ENCODE measurements around the gene DCAF6. TPM values are rescaled to one million over a fixed set of nuclear protein-coding genes. Genes with fewer than 3 reads are reported as not detected.

DCAF6 gene
- total and polyA plus RNA-seq, 5 donors, result 124 to 192 (median 175) TPM

DNA sequence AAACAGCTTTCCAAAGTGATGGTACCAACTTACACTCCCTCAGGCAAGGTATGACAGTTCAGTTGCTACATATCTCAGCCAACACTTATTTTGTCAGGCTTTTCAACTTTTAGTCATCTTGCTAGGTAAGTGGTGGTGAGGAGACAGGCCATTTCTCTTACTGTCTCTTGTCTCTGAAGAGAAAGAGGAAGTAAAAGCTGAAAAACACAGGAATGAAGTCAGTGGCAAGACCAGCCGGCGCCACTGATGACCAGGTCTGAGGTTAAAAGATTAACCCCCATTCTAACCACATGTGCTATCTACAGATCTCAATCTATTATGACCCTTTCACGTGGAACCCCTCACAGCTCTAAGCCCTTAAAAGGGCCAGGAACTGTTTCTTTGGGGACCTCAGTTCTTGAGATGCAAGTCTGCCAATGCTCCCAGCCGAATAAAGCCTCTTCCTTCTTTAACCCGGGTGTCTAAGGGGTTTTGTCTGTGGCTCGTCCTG is 26.7 kb upstream of the DCAF6 start:
- no peak overlapping the region for H3K4me3 ChIP-seq (ENCODE audit: low read length)
- H3K4me1 ChIP-seq (ENCODE audit: control insufficient read depth, insufficient read depth, low read length), result peaks cover 2% of the 10 kb centered on the region
- H3K27me3 ChIP-seq (ENCODE audit: control insufficient read depth, insufficient read depth), result no peaks in the 10 kb centered on the region
- intact Hi-C loops (cut with DNase I), result no loop called here
- H3K27ac ChIP-seq (ENCODE audit: low read length), result no peak overlapping the region
- no peaks in the 10 kb centered on the region for H3K9me3 ChIP-seq (ENCODE audit: control insufficient read depth, low read length)
- WGBS, result 84% methylated on average over 6 of the region's 6 CpGs
- ATAC-seq (no peak), DNase-seq (no peak)

DNA sequence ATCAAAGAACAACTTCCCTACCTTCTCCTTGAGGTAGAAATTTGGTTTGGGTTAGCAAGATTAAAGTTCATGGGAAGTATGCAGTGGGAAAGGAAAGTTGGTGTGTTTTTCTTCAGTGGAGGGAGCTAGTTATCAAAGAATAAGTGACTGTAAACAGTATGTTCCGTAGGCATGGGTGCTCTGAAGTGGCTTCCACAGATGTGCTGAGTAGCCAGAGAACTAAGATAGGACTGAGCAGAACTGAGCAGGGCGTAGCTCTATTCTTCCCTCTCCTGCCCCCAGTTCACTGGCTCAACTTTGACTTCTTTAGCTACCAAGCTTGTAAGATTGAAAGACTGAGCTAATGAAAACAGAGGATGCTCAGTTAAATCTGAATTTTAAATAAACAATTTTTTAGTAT is 26.0 kb upstream of the DCAF6 start:
- DNase-seq (no peak), ATAC-seq (peak; percentile 55 to 84)
- H3K27ac ChIP-seq (ENCODE audit: low read length), result no peak overlapping the region
- 57% methylated on average over 2 of the region's 2 CpGs for WGBS
- H3K9me3 ChIP-seq (ENCODE audit: control insufficient read depth, low read length), result no peaks in the 10 kb centered on the region
- intact Hi-C loops (cut with DNase I), result no loop called here
- H3K4me3 ChIP-seq (ENCODE audit: low read length), result no peak overlapping the region
- H3K27me3 ChIP-seq (ENCODE audit: control insufficient read depth, insufficient read depth), result no peaks in the 10 kb centered on the region
- peaks cover 2% of the 10 kb centered on the region for H3K4me1 ChIP-seq (ENCODE audit: control insufficient read depth, insufficient read depth, low read length)

- Histone ChIP-seq H3K4me1 (ENCODE audit: control insufficient read depth, insufficient read depth, low read length) (peaks cover 2% of the 10 kb centered on the region), H3K27me3 (ENCODE audit: control insufficient read depth, insufficient read depth) (no peaks in the 10 kb centered on the region), H3K4me3 (ENCODE audit: low read length) (no peak overlapping the region), H3K9me3 (ENCODE audit: control insufficient read depth, low read length) (no peaks in the 10 kb centered on the region), H3K27ac (ENCODE audit: low read length) (no peak overlapping the region)
- ATAC-seq (no peak), DNase-seq (no peak)
- intact Hi-C loops (cut with DNase I), result no loop called here
- WGBS, result 72% methylated on average over 8 of the region's 8 CpGs
Measured at GRCh38 chr1:167911413-167911812, 25.1 kb upstream of the DCAF6 start.

- Histone ChIP-seq H3K9me3 (ENCODE audit: control insufficient read depth, low read length) (no peaks in the 10 kb centered on the region), H3K4me3 (ENCODE audit: low read length) (no peak overlapping the region), H3K27me3 (ENCODE audit: control insufficient read depth, insufficient read depth) (no peaks in the 10 kb centered on the region), H3K4me1 (ENCODE audit: control insufficient read depth, insufficient read depth, low read length) (peaks cover 2% of the 10 kb centered on the region), H3K27ac (ENCODE audit: low read length) (no peak overlapping the region)
- WGBS, result 79% methylated on average over 7 of the region's 7 CpGs
- intact Hi-C loops (cut with DNase I), result no loop called here
- DNase-seq (no peak), ATAC-seq (no peak)
Measured at GRCh38 chr1:167912294-167912693, 24.2 kb upstream of the DCAF6 start.

GRCh38 chr1:167913895-167914496 is 22.5 kb upstream of the DCAF6 start, which contains the start of gene ADCY10:
TSS of gene ADCY10 (minus strand) at chr1:167914134. CDS start at chr1:167905140, 8,994 bp downstream.
- H3K9me3 ChIP-seq (ENCODE audit: control insufficient read depth, low read length), result no peaks in the 10 kb centered on the region

DNA sequence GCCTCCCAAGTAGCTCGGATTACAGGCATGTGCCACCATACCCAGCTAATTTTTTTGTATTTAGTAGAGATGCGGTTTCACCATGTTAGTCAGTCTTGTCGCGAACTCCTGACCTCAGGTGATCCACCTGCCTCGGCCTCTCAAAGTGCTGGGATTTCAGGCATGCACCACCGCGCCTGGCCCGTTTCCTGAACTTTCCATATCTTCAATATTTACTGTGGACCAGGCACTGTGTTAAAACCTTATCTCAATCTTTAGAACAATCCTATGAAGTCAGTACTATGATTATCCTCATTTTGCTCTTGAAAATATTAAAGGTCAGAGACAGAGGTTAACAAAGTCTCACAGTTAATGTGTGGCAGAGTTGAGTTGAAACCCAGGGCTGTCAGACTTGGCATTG is 20.9 kb upstream of the DCAF6 start:
- H3K27ac ChIP-seq (ENCODE audit: low read length), result no peak overlapping the region

More at GRCh38 chr1:167913895-167914496, 22.5 kb upstream of the DCAF6 start, which contains the start of gene ADCY10:
- 91% methylated on average over 9 of the region's 9 CpGs for WGBS
- Histone ChIP-seq H3K4me3 (ENCODE audit: low read length) (no peak within 1 kb of the TSS), H3K27me3 (ENCODE audit: control insufficient read depth, insufficient read depth) (no peaks in the 10 kb centered on the region), H3K4me1 (ENCODE audit: control insufficient read depth, insufficient read depth, low read length) (peaks cover 2% of the 10 kb centered on the region), H3K27ac (ENCODE audit: low read length) (no peak within 1 kb of the TSS)
- no peak for ATAC-seq
- no peak for DNase-seq
- intact Hi-C loops (cut with DNase I), result no loop called here

DNA sequence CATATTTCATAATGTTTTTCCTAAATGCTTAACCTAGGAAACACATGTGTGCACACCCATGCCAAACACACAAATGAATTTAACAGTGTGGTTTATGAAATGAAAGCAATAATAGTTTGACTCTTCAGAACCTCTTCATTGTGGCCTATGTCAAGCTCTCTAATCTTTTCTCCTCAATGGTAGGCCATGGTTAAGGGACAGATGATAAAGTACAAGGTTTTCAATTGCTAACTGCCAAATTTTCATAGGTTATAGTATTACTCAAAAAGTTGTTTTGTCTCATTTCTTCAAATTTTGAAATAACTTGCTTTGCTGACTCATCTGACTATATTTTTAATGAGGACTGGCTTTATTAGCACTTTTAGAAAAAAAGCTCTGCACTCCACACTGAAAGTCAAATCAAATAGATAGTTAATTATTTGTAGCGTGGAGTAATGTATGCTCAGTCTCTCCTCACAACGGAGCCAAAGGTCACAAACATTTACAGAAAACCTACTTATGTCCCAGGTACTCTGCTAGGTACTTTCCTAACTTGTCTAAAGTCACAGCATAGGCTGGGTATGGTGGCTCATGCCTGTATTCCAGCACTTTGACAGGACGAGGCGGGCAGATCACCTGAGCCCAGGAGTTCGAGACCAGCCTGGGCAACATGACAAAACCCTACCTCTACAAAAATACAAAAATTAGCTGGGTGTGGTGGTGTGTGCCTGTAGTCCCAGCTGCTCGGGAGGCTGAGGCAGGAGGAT is 19.5 kb upstream of the DCAF6 start:
- no peak for ATAC-seq
- intact Hi-C loops (cut with DNase I), result no loop called here
- DNase-seq, result no peak
- Histone ChIP-seq H3K27me3 (ENCODE audit: control insufficient read depth, insufficient read depth) (no peaks in the 10 kb centered on the region), H3K9me3 (ENCODE audit: control insufficient read depth, low read length) (no peaks in the 10 kb centered on the region), H3K4me3 (ENCODE audit: low read length) (no peak overlapping the region), H3K27ac (ENCODE audit: low read length) (no peak overlapping the region), H3K4me1 (ENCODE audit: control insufficient read depth, insufficient read depth, low read length) (no peaks in the 10 kb centered on the region)
- 96% methylated on average over 6 of the region's 6 CpGs for WGBS

More for the DNA sequence above, 20.9 kb upstream of the DCAF6 start:
- WGBS, result 98% methylated on average over 8 of the region's 8 CpGs
- H3K27me3 ChIP-seq (ENCODE audit: control insufficient read depth, insufficient read depth), result no peaks in the 10 kb centered on the region
- H3K4me1 ChIP-seq (ENCODE audit: control insufficient read depth, insufficient read depth, low read length), result peaks cover under 1% of the 10 kb centered on the region
- no peak overlapping the region for H3K4me3 ChIP-seq (ENCODE audit: low read length)
- H3K9me3 ChIP-seq (ENCODE audit: control insufficient read depth, low read length), result no peaks in the 10 kb centered on the region
- intact Hi-C loops (cut with DNase I), result no loop called here
- ATAC-seq, result no peak
- no peak for DNase-seq

- Histone ChIP-seq H3K4me1 (ENCODE audit: control insufficient read depth, insufficient read depth, low read length) (peaks cover 3% of the 10 kb centered on the region), H3K4me3 (ENCODE audit: low read length) (no peak overlapping the region)
Measured at GRCh38 chr1:167922023-167922422, 14.5 kb upstream of the DCAF6 start.

GRCh38 chr1:167922611-167923074 is 13.8 kb upstream of the DCAF6 start:
- Histone ChIP-seq H3K27ac (ENCODE audit: low read length) (no peak overlapping the region), H3K27me3 (ENCODE audit: control insufficient read depth, insufficient read depth) (no peaks in the 10 kb centered on the region), H3K4me1 (ENCODE audit: control insufficient read depth, insufficient read depth, low read length) (peaks cover 3% of the 10 kb centered on the region), H3K4me3 (ENCODE audit: low read length) (no peak overlapping the region), H3K9me3 (ENCODE audit: control insufficient read depth, low read length) (no peaks in the 10 kb centered on the region)
- WGBS, result 59% methylated on average over 1 of the region's 1 CpG
- no peak for ATAC-seq
- DNase-seq, result no peak
- intact Hi-C loops (cut with DNase I), result no loop called here

More at GRCh38 chr1:167922023-167922422, 14.5 kb upstream of the DCAF6 start:
- no peak for DNase-seq
- H3K27ac ChIP-seq (ENCODE audit: low read length), result no peak overlapping the region
- no peaks in the 10 kb centered on the region for H3K9me3 ChIP-seq (ENCODE audit: control insufficient read depth, low read length)
- ATAC-seq, result peak in 1 of 2 donors; percentile 52
- no peaks in the 10 kb centered on the region for H3K27me3 ChIP-seq (ENCODE audit: control insufficient read depth, insufficient read depth)
- intact Hi-C loops (cut with DNase I), result no loop called here

GRCh38 chr1:167923324-167924056 is 13.0 kb upstream of the DCAF6 start:
- H3K4me1 ChIP-seq (ENCODE audit: control insufficient read depth, insufficient read depth, low read length), result peaks cover 3% of the 10 kb centered on the region
- H3K27me3 ChIP-seq (ENCODE audit: control insufficient read depth, insufficient read depth), result no peaks in the 10 kb centered on the region
- no peaks in the 10 kb centered on the region for H3K9me3 ChIP-seq (ENCODE audit: control insufficient read depth, low read length)
- H3K4me3 ChIP-seq (ENCODE audit: low read length), result no peak overlapping the region
- WGBS, result 91% methylated on average over 3 of the region's 3 CpGs
- DNase-seq, result no peak
- no peak overlapping the region for H3K27ac ChIP-seq (ENCODE audit: low read length)
- intact Hi-C loops (cut with DNase I), result no loop called here
- ATAC-seq, result no peak

- no peaks in the 10 kb centered on the region for H3K9me3 ChIP-seq (ENCODE audit: control insufficient read depth, low read length)
- H3K27me3 ChIP-seq (ENCODE audit: control insufficient read depth, insufficient read depth), result no peaks in the 10 kb centered on the region
- WGBS, result 80% methylated on average over 2 of the region's 2 CpGs
- no peak overlapping the region for H3K27ac ChIP-seq (ENCODE audit: low read length)
- no peak overlapping the region for H3K4me3 ChIP-seq (ENCODE audit: low read length)
- intact Hi-C loops (cut with DNase I), result no loop called here
- ATAC-seq, result no peak
- DNase-seq, result no peak
- peaks cover 3% of the 10 kb centered on the region for H3K4me1 ChIP-seq (ENCODE audit: control insufficient read depth, insufficient read depth, low read length)
Measured at GRCh38 chr1:167924102-167924501, 12.4 kb upstream of the DCAF6 start.

Data from right cardiac atrium (tissue), 5 donors.